ENCODE measurements around the gene PRR36.

- TF ChIP-seq CTCF (IDR thresholded peaks at IDR 0.05) = no peak
- no peak for TF ChIP-seq EP300 (IDR thresholded peaks at IDR 0.05)
- TF ChIP-seq POLR2A (IDR thresholded peaks at IDR 0.05) = no peak
- TF ChIP-seq POLR2AphosphoS5 (IDR thresholded peaks at IDR 0.05) = no peak
Observed at GRCh38 chr19:7866399-7867091, 7.6 kb downstream of the PRR36 start.

Measured in stomach (tissue), 4 donors.